ENCODE results near the gene YTHDF1.

Gene YTHDF1

GRCh38 chr20:63198606-63199005 lies 17.3 kb downstream of the YTHDF1 start:
- Mint-ChIP-seq H3K4me1 (peaks cover 2% of the 10 kb centered on the region), H3K27me3 (no peaks in the 10 kb centered on the region), H3K27ac (peak overlapping the region; percentile 37), H3K9me3 (no peaks in the 10 kb centered on the region), H3K4me3 (no peak overlapping the region), H3K36me3 (peaks cover 40% of the 10 kb centered on the region)
- CTCF ChIA-PET, result interaction anchor here (1.2 kb wide), 1 partner anchor 25 kb away, joined by 3 read pairs; no protein-coding TSS in a partner anchor
- DNase-seq, result no peak

- Mint-ChIP-seq H3K4me3 (no peak overlapping the region), H3K4me1 (peaks cover 2% of the 10 kb centered on the region)
- CTCF ChIA-PET, result interaction anchor here (0.8 kb wide), 1 partner anchor 26 kb away, joined by 3 read pairs; no protein-coding TSS in a partner anchor
These were observed 19.0 kb downstream of the YTHDF1 start for GRCh38 chr20:63196768-63197470.

GRCh38 chr20:63194797-63195173 lies 21.1 kb downstream of the YTHDF1 start:
- no peak for DNase-seq
- Mint-ChIP-seq H3K27ac (no peak overlapping the region), H3K4me3 (no peak overlapping the region), H3K27me3 (peaks cover 3% of the 10 kb centered on the region), H3K9me3 (no peaks in the 10 kb centered on the region), H3K36me3 (peaks cover 20% of the 10 kb centered on the region), H3K4me1 (peaks cover 2% of the 10 kb centered on the region)
- CTCF ChIA-PET, result interaction anchor here (1.1 kb wide), 1 partner anchor 12 kb away, joined by 3 read pairs; no protein-coding TSS in a partner anchor

More at GRCh38 chr20:63196768-63197470, 19.0 kb downstream of the YTHDF1 start:
- Mint-ChIP-seq H3K27me3 (no peaks in the 10 kb centered on the region), H3K9me3 (no peaks in the 10 kb centered on the region), H3K36me3 (peaks cover 29% of the 10 kb centered on the region), H3K27ac (no peak overlapping the region)
- DNase-seq, result no peak

- H3K27ac Mint-ChIP-seq, result no peak overlapping the region
- no peak overlapping the region for H3K4me3 Mint-ChIP-seq
- no peak for DNase-seq
- peaks cover 2% of the 10 kb centered on the region for H3K4me1 Mint-ChIP-seq
- no peaks in the 10 kb centered on the region for H3K9me3 Mint-ChIP-seq
- peaks cover 3% of the 10 kb centered on the region for H3K27me3 Mint-ChIP-seq
- CTCF ChIA-PET, result interaction anchor here (1.1 kb wide), 2 partner anchors 11 kb away, joined by 3 read pairs; no protein-coding TSS in a partner anchor
- peaks cover 18% of the 10 kb centered on the region for H3K36me3 Mint-ChIP-seq
These were observed 21.7 kb downstream of the YTHDF1 start for GRCh38 chr20:63194007-63194796.

GRCh38 chr20:63192721-63193120 lies 23.2 kb downstream of the YTHDF1 start:
- Mint-ChIP-seq H3K27ac (no peak overlapping the region), H3K27me3 (peaks cover 3% of the 10 kb centered on the region), H3K4me1 (peaks cover 2% of the 10 kb centered on the region), H3K4me3 (no peak overlapping the region), H3K9me3 (no peaks in the 10 kb centered on the region), H3K36me3 (peaks cover 14% of the 10 kb centered on the region)
- CTCF ChIA-PET, result interaction anchor here (1.0 kb wide), 1 partner anchor 31 kb away, joined by 3 read pairs; no protein-coding TSS in a partner anchor
- DNase-seq, result no peak

GRCh38 chr20:63191400-63191799 lies 24.5 kb downstream of the YTHDF1 start:
- peaks cover 2% of the 10 kb centered on the region for H3K4me1 Mint-ChIP-seq
- H3K36me3 Mint-ChIP-seq, result peaks cover 8% of the 10 kb centered on the region
- DNase-seq, result no peak
- CTCF ChIA-PET, result interaction anchor here (1.3 kb wide), 1 partner anchor 10 kb away, joined by 3 read pairs; no protein-coding TSS in a partner anchor
- peaks cover 3% of the 10 kb centered on the region for H3K27me3 Mint-ChIP-seq
- H3K27ac Mint-ChIP-seq, result no peak overlapping the region
- no peak overlapping the region for H3K4me3 Mint-ChIP-seq
- H3K9me3 Mint-ChIP-seq, result no peaks in the 10 kb centered on the region

GRCh38 chr20:63190828-63191227 lies 25.1 kb downstream of the YTHDF1 start:
- no peak for DNase-seq
- peaks cover 3% of the 10 kb centered on the region for H3K27me3 Mint-ChIP-seq
- peaks cover 8% of the 10 kb centered on the region for H3K36me3 Mint-ChIP-seq
- no peak overlapping the region for H3K27ac Mint-ChIP-seq
- H3K9me3 Mint-ChIP-seq, result peaks cover under 1% of the 10 kb centered on the region
- CTCF ChIA-PET, result interaction anchor here (1.3 kb wide), 1 partner anchor 10 kb away, joined by 3 read pairs; no protein-coding TSS in a partner anchor
- no peak overlapping the region for H3K4me3 Mint-ChIP-seq
- H3K4me1 Mint-ChIP-seq, result no peaks in the 10 kb centered on the region

- H3K27me3 Mint-ChIP-seq, result peaks cover 3% of the 10 kb centered on the region
- H3K4me3 Mint-ChIP-seq, result no peak overlapping the region
- H3K27ac Mint-ChIP-seq, result no peak overlapping the region
- peaks cover 4% of the 10 kb centered on the region for H3K36me3 Mint-ChIP-seq
- peaks cover 9% of the 10 kb centered on the region for H3K9me3 Mint-ChIP-seq
- no peaks in the 10 kb centered on the region for H3K4me1 Mint-ChIP-seq
- CTCF ChIA-PET, result interaction anchor here (0.9 to 1.3 kb wide), 2 partner anchors 9 to 307 kb away, joined by 3 to 4 read pairs; no protein-coding TSS in a partner anchor
- no peak for DNase-seq
These were observed 25.9 kb downstream of the YTHDF1 start for GRCh38 chr20:63189846-63190559.

GRCh38 chr20:63189322-63189642 lies 26.6 kb downstream of the YTHDF1 start:
- Mint-ChIP-seq H3K4me1 (no peaks in the 10 kb centered on the region), H3K36me3 (no peaks in the 10 kb centered on the region), H3K9me3 (peaks cover 10% of the 10 kb centered on the region), H3K27me3 (peaks cover 3% of the 10 kb centered on the region), H3K27ac (no peak overlapping the region), H3K4me3 (no peak overlapping the region)
- CTCF ChIA-PET, result interaction anchor here (0.9 kb wide), 1 partner anchor 308 kb away, joined by 4 read pairs; no protein-coding TSS in a partner anchor
- DNase-seq, result no peak

GRCh38 chr20:63188641-63189321 lies 27.1 kb downstream of the YTHDF1 start:
- CTCF ChIA-PET, result no interaction called here
- H3K4me3 Mint-ChIP-seq, result no peak overlapping the region
- H3K9me3 Mint-ChIP-seq, result peaks cover 10% of the 10 kb centered on the region
- H3K27me3 Mint-ChIP-seq, result peaks cover 3% of the 10 kb centered on the region
- H3K36me3 Mint-ChIP-seq, result no peaks in the 10 kb centered on the region
- H3K27ac Mint-ChIP-seq, result no peak overlapping the region
- H3K4me1 Mint-ChIP-seq, result no peaks in the 10 kb centered on the region
- no peak for DNase-seq

GRCh38 chr20:63188159-63188442 lies 27.8 kb downstream of the YTHDF1 start:
- H3K4me1 Mint-ChIP-seq, result no peaks in the 10 kb centered on the region
- no peak overlapping the region for H3K27ac Mint-ChIP-seq
- no peak overlapping the region for H3K4me3 Mint-ChIP-seq
- CTCF ChIA-PET, result no interaction called here
- H3K9me3 Mint-ChIP-seq, result peaks cover 10% of the 10 kb centered on the region
- no peaks in the 10 kb centered on the region for H3K36me3 Mint-ChIP-seq
- DNase-seq, result no peak
- H3K27me3 Mint-ChIP-seq, result peaks cover 8% of the 10 kb centered on the region

GRCh38 chr20:63187338-63188158 lies 28.4 kb downstream of the YTHDF1 start:
- Mint-ChIP-seq H3K27ac (no peak overlapping the region), H3K36me3 (no peaks in the 10 kb centered on the region), H3K4me3 (no peak overlapping the region), H3K9me3 (peaks cover 10% of the 10 kb centered on the region), H3K4me1 (no peaks in the 10 kb centered on the region), H3K27me3 (peaks cover 13% of the 10 kb centered on the region)
- CTCF ChIA-PET, result no interaction called here
- no peak for DNase-seq
